SK-N-SH treated with all-trans-retinoic acid at 6 μM for 48 hours (cell line): ENCODE data around the gene GNG10.

Source experiments
- PATZ1 ChIP-seq: fragments of 250-450 bp; sonication (Bioruptor Pico); IDR thresholded peaks from 2 replicates; pipeline ENCODE4 v1.8.0; 2020; ENCODE audit warnings: mild to moderate bottlenecking, moderate library complexity, borderline replicate concordance
- TF ChIP-seq, protein P1 (sequence below): fragments of 250-450 bp; sonication (Bioruptor Pico); IDR thresholded peaks from 2 replicates; pipeline ENCODE4 v1.8.0; 2021; ENCODE audit warnings: low read depth, mild to moderate bottlenecking, moderate library complexity, borderline replicate concordance

DNA sequence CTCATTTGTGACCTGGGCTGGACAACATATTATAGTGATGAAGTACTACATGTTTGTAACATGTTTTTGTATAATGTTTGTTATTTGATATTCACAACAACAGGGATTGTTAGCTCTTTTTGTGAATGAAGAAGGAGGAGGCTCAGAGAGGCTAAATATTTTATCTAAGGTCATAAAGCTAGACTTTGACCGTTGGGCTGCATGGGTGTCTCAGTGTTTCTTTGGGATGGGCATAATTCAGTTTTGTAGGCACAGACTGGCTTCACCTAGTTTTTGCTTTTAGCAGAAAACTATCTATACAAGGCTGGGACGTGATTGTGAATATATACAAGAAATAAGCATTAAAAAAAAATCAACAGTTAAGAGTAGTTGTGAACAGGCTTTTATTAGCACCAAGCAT, 15.0 kb upstream of the GNG10 start:
- TF ChIP-seq PATZ1 (CRISPR knock-in tag): no peak
- TF ChIP-seq, protein P1, sequence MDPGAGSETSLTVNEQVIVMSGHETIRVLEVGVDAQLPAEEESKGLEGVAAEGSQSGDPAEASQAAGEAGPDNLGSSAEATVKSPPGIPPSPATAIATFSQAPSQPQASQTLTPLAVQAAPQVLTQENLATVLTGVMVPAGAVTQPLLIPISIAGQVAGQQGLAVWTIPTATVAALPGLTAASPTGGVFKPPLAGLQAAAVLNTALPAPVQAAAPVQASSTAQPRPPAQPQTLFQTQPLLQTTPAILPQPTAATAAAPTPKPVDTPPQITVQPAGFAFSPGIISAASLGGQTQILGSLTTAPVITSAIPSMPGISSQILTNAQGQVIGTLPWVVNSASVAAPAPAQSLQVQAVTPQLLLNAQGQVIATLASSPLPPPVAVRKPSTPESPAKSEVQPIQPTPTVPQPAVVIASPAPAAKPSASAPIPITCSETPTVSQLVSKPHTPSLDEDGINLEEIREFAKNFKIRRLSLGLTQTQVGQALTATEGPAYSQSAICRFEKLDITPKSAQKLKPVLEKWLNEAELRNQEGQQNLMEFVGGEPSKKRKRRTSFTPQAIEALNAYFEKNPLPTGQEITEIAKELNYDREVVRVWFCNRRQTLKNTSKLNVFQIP (CRISPR knock-in tag): no peak
